GM21717 (cell line): ENCODE data around the gene ZNF273.
"Not testable (repeated sequence)": the region's sequence is repeated elsewhere in the genome, so short reads cannot be mapped to it uniquely, and the experiment has no call there.

Experiments used
- ATAC-seq: cut with Tn5 transposase; IDR thresholded peaks from one replicate; pipeline ENCODE4 v1.9.1; 2021; ENCODE audit warnings: mild to moderate bottlenecking, moderate library complexity; ENCODE audit not compliant: unreplicated experiment

ZNF273 gene

DNA sequence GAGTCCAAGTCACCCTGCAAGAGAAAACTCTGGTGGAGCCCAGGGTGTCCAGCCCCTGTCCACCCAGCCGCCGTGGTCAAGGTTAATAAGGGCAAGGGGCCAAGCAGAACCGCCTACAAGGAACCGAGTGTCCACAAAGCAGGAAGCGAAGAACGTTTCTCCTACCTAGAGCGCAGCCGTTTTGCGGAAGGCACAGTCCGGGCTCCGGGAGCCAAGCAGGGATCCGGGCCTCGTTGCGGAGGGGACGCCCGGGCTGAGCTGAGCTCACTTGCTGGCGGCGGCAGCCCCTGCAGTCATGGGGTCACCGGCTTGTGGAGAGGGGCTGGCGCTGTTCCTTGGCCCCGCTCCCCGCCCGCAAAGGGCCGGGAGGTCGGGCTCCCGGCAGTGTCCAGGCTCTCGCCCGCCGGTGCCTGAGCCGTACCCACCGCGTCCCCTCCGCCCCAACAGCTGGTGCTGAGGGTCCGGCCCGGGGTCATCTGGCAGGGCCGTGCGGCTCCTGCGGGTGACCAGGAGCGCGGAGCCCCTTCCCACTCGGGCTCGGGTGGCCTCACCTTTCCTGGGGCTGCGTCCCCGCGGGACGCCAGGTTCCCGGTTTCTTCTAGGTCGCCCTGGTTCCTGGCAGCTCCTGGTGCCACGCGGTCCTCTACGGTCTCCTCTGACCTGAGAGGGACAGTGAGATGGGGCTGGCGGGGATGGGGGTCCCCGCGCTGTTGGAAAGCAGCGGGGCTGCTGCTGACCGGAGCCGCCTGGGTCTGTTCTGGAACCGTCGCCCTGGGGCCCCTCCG is 14.0 kb upstream of the ZNF273 start:
- ATAC-seq: no peak

DNA sequence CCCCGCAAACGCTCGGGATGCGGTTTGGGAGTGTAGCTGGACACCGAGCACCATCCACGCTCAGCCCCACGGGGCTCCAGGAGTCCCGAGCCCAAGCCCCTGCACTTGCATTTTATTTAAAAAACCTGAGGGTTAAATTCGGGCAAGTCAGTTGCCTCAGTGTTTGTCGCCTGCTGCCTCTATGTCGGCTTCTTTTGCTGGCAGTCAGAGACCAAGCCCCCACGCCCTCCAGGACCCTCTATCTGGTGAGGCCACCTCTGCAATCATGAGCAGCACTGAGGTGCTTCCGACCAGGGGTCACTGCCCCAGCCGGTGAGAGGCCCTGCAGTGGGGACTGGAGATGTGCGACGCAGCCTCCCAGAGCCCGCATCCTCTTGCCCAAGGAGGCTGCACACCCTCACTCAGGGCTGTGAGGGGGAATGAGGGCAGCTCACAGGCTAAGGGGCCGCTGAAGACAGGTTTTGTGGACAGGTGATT is 13.3 kb upstream of the ZNF273 start:
- no peak for ATAC-seq

DNA sequence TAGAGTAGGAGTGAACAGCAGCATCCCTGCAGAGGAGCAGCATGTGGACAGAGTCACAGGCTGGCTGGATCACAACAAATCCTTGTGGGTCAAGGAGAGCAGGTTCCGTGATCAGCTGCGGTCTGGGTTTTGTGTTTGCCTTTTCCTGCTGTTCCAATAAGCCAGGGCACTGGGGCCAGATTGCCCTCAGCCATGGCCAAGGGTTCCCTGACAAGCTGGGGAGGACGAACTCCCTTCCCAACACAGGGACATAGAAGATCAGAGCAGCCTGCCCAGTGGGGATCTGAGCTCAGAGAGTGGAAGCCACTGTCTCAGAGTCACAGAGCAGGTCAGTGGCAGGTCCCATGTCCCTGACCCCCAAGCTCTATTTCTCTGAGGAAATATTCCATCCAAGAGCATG is 12.8 kb upstream of the ZNF273 start:
- not testable (repeated sequence) for ATAC-seq

DNA sequence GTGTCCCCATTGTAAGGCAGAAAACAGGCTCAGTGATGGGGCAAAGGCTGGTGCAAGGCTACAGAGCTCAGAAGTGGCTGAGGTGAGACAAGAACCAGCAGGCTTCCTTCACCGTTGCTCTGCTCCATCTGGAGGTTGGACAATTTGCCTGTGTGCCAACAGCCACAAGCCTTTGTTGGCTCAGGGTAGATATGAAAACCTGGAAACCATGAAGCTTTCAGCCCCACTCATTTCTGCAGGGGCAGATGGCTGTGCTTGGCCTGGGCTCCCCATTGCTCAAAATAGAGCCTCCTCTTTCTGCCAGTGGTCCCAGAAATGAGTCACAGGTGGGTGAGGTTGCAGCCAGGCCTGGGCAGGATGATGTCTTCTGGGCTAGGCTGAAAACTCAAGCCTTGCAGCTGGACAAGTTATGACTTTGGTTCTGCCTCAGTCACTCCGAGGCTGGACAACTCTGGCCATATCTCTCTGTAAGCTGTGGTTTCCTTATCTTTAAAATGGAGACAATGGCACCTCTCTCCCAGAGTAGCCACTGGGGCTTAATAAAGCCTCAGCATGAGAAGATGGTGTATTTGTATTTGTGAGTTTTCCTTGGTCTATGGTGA is 12.2 kb upstream of the ZNF273 start:
- no peak for ATAC-seq

DNA sequence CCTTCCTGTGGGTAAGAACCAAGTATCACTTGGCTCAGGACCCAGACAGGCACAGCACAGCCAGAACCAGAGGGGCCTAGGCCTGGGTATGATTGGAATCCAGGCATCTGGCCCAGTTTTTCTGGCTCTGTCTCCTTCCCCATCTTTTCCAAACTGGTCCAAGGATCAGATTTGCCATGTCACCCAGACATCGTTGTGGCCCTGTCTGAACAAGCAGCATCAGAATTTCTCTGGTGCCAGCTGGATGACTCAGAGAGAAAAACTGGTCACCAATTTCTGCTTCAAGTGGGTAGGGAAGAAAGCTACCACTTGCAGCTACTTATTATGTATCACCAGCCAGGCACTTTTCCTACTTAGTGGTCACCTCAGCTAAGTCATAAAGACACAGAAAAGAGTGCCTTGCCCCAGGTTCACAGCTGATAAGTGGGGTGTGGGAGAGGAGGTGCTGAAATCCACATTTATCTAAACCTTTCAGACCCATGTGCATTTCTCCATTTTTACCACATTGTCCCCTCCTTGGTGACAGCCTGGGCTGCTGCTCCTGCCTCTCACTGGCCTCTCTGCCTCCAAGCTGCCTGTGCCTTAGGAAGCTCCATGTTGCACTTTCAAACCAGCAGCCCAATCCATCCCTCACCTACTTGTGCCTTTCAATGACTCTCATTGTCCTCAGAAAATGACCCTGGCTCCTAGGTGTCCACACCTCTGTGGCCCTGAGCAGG is 11.6 kb upstream of the ZNF273 start:
- not testable (repeated sequence) for ATAC-seq

DNA sequence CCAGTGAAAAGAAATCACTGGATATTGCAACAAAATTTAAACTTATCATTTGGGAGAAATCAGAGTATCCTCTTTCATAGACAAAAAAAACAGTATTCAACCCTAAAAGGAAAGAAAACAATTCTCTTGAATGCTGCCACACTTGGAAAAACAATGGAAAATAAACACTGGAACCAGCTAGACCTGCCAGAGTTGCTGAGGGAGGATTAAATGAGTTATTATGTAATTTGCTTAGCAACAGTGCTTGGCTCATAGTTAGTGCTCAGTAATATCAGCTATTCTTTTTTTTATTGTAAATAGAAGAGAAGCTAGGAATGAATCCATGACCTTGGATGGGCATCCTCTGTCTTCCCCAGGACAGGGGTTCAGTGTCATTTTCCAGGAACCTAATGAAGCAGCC is 11.0 kb upstream of the ZNF273 start:
- ATAC-seq: no peak

DNA sequence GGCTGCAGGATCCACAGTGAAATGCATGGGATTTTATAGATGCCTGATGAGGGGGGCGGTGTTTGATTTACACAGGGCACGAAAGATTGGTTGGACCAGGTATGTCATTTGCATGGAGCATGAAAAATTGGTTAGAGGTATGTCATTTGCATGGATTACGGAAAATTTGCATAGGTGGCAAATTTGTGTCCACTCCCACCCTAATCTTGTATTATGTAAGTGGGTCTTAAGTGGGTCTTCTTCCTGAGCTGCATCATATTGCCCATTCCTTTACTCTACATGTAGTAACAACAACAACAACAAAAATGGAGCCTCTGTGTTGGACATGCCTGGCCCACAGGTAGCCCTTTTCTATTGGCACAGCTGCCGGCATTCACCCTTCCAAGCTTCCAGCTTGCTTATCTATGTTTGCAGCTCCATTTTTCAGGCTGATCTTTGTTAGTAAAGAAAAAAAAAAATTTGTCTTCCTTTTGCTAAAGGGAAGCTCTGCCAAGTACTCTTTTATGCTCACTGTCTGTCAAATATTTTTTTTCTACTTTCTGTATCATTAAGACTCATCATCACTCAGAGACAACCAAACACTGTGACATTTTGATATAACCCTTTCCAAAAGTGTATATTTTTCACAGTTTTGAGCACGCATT is 10.3 kb upstream of the ZNF273 start:
- ATAC-seq: no peak

DNA sequence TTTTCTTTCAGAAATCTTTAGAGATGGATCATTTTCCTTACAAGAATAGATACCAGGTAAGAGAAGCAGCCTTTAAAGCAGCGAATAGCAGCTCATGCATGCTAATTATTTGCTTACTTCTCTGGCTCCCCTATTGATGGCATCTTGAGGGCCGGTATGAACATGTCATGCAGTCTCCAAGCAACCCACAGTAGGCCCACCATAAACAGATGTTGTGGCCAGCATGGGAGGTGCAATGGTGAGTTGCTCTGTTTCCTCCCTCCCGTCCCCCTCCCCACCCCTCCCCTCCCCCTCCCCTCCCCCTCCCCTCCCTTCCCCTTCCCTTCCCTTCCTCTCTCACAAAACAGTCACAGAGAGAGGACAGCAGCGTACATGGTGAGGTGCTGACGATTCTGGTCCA is 9.7 kb upstream of the ZNF273 start:
- no peak for ATAC-seq

DNA sequence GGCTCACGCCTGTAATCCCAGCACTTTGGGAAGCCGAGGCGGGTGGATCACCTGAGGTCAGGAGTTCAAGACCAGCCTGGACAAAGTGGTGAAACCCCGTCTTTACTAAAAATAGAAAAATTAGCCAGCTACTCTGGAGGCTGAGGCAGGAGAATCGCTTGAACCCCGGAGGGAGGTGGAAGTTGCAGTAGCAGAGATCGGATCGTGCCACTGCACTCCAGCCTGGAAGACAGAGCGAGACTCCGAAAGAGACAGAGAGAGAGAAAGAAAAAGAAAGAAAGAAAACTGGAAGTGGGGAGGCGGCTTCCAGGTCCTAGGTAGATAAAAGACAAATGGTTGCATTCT is 640 bp upstream of the ZNF273 start:
- ATAC-seq: not testable (repeated sequence)

DNA sequence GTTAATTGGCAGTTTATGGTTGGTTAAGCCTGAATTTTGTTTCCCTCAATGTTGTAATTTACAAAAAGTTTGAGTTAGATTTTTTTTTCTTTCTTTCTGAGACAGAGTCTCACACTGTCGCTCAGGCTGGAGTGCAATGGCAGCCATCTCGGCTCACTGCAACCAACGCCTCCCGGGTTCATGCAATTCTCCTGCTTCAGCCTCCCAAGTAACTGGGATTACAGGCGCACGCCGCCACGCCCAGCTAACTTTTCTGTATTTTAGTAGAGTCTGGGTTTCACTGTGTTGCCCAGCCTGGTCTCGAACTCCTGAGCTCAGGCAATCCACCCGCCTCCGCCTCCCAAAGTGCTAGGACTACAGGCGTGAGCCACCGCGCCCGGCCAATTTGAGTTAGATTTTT is 935 bp downstream of the ZNF273 start:
- ATAC-seq: no peak

DNA sequence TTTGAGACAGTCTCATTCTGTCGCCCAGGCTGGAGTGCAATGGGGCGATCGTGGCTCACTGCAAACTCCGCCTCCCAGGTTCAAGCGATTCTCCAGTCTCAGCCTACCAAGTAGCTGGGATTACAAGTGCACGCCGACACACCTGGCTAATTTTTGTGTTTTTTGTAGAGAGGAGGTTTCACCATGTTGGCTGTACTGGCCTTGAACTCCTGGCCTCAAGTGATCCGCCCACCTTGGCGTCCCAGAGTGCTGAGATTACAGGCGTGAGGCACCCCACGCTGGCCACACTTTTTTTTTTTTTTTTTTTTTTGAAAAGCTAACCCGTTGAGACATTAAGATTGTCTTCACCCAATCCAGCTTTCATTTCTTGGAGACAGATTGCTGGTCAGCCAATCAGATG is 2.1 kb downstream of the ZNF273 start:
- no peak for ATAC-seq

DNA sequence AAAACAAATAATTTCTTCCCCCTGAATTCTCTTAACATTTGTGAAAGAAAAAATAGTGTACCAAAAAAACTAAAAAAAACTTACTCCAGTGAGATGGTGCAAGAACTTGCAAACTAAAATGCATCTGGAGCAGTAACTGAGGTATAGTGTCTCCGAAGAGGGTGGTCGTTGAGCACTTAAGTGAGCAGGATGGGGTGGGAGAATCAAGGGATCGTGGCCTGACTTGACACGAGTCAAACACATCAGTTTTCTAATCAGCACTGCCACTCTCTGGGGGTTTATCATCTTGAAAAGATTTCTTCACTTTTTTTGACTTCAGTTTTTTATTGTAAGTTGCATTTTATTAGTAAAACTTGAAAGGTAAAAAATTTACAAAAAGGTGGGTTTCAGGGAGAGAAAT is 2.5 kb downstream of the ZNF273 start:
- no peak for ATAC-seq

DNA sequence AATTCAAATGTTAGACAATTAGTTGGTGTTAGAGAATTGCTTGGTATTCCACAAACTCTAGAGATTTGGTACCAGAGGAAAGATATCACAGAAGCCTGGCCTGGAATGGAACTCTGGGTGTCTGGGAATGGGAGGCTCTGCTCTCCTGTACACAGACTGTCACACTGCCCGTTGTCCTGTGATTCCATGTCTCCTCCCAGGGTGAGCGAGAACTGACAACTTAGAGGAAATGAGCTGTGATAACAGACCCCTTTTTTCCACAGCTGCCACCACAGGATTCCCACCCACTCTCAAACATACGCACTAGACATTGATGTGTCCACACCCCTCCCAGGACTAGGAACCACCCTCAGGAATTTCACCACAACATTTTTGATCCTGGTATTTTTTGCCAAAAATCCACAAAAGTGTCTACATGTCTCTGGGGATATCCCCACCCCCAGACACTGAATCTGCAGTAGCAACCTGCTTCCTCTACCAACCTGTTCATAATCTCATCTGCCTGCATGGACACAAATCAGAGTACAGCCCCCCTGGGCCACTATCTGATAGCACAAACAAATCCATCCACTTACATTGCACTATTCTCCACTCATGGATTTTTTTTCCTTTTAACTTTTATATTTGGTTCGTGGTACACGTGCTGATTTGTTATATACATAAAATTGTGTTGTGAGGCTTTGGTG is 4.7 kb downstream of the ZNF273 start:
- ATAC-seq: no peak

DNA sequence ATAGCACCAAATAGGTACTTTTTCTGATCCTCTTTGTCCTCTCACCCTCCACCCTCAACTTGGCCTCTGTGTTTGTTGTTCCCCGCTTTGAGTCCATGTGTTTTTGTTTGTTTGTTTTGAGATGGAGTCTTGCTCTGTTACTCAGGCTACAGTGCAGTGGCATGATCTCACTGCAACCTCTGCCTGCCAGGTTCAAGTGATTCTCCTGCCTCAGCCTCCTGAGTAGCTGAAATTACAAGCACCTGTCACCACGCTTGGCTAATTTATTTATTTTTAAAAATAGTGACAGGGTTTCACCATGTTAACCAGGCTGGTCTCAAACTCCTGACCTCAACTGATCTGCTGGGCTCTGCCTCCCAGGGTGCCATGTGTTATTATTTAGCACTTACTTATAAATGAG is 5.3 kb downstream of the ZNF273 start:
- ATAC-seq: no peak

DNA sequence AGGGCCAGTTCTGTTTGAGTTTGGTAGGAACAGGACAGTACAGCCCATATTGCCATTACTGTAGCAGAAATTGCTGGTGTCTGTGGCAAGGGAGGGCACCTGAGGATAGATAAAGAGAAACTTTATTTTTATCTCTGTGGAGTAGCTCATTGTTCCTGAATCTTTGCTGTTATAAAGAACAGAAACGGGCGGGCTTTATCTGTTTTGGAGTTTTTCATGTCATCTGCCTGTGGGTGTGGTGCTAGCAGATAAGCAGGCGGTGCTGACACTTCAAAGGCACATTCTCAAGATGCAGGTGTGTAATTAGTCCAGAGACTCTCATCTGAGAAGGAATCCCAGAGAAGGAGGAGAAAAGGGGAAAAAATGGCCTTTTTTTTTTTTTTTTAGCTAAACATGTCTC is 11.5 kb downstream of the ZNF273 start:
- ATAC-seq: no peak

DNA sequence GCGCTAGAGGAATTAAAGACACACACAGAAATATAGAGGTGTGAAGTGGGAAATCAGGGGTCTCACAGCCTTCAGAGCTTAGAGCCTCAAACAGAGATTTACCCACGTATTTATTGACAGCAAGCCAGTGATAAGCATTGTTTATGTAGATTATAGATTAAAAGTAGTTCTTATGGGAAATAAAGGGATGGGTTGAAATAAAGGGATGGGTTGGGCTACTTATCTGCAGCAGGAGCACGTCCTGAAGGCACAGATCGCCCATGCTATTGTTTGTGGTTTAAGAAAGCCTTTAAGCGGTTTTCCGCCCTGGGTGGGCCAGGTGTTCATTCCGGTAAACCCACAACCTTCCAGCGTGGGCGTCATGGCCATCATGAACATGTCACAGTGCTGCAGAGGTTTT is 12.2 kb downstream of the ZNF273 start:
- not testable (repeated sequence) for ATAC-seq

DNA sequence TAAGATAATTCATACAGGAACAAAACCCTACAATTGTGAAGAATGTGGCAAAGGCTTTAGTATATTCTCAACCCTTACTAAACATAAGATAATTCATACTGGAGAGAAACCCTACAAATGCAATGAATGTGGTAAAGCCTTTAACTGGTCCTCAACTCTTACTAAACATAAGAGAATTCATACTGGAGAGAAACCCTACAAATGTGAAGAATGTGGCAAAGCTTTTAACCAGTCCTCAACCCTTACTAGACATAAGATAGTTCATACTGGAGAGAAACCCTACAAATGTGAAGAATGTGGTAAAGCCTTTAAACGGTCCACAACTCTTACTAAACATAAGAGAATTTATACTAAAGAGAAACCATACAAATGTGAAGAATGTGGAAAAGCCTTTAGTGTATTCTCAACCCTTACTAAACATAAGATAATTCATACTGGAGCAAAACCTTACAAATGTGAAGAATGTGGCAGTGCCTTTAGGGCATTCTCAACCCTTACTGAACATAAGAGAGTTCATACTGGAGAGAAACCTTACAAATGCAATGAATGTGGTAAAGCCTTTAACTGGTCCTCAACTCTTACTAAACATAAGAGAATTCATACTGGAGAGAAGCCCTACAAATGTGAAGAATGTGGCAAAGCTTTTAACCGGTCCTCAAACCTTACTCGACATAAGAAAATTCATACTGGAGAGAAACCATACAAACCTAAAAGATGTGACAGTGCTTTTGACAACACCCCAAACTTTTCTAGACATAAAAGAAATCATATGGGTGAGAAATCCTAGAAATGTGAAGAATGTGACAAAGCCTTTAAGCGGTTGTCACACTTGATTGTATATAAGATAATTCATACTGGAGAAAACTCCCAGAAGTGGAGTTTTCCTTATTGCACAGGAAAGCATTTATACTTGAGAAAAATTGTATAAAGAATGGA is 25.4 kb downstream of the ZNF273 start:
- ATAC-seq: not testable (repeated sequence)

DNA sequence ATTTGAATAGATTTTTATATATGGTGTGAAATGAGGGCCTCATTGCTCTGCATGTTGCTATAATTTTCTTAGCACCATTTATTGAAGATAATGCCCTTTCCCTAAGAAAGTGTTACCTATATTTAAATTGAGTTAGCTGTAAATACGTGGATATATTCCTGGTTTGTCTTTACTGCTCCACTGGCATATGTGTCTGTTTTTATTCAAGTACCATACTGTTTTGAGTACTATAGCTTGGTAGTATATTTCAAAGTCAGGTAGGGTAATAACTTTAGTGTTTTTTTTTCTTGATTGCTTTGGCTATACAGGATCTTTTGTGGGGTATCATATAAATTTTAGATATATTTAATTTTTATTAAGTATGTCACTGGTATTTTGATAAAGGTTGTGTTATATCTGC is 31.4 kb downstream of the ZNF273 start:
- no peak for ATAC-seq

DNA sequence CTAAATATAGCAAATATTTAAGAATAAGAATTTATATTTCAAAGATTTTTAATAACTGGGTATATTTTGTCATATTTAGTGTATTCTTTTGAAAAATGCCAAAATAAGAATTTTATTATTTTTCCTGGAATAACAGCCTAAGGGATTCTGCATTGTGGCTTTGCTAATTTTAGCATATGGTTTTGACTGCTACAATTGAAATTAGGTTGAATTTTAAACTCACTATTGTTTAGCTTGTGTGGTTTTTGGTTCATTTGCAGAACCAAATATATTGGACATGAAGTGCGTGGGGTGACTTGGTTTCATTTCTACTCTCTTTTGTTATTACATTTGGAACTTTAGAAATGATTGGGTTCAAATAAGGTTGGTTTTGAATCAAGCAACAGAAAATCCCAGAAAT is 35.5 kb downstream of the ZNF273 start:
- no peak for ATAC-seq

DNA sequence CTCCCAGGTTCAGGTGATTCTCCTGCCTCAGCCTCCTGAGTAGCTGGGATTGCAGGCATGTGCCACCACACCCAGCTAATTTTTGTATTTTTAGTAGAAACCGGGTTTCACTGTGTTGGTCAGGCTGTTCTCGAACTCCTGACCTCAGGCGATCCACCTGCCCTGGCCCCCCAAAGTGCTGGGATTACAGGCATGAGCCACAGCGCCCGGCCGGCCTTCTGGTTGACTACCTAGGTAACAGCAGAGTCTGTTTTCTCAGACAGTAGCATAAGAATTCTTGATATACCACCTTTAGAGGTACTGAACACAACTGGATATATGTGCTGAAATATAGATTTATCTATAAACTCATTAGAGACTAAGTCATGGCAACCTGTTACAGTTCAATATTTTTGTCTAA is 36.9 kb downstream of the ZNF273 start:
- not testable (repeated sequence) for ATAC-seq
